Neuronal stem cell (in vitro differentiated cells): ENCODE results near the gene GNG4.

Experiments used
- DNase-seq: peaks from one replicate; pipeline ENCODE4 v3.0.0-alpha.2; 2013; ENCODE audit warnings: low spot score
- H2AFZ ChIP-seq: one replicate; pipeline ENCODE4 v1.6.1; 2013; ENCODE audit warnings: mild to moderate bottlenecking, low read length, inconsistent platforms
- H2AK5ac ChIP-seq: 2 replicates; pipeline ENCODE4 v1.6.1; 2013; ENCODE audit warnings: low read depth, mild to moderate bottlenecking, inconsistent platforms, low read length, moderate library complexity, mixed read lengths
- H2BK120ac ChIP-seq: 2 replicates; pipeline ENCODE4 v1.6.1; 2013; ENCODE audit warnings: low read depth, mild to moderate bottlenecking, inconsistent platforms, low read length, moderate library complexity, mixed read lengths
- H2BK12ac ChIP-seq: one replicate; pipeline ENCODE4 v1.6.1; 2013; ENCODE audit warnings: low read length, inconsistent platforms
- H2BK15ac ChIP-seq: 2 replicates; pipeline ENCODE4 v1.6.1; 2013; ENCODE audit warnings: mild to moderate bottlenecking, low read length, inconsistent platforms, mixed read lengths
- H2BK5ac ChIP-seq: one replicate; pipeline ENCODE4 v1.6.1; 2013; ENCODE audit warnings: inconsistent platforms, mild to moderate bottlenecking, low read length, moderate library complexity
- H3K14ac ChIP-seq: one replicate; pipeline ENCODE4 v1.6.1; 2013; ENCODE audit warnings: low read length, inconsistent platforms
- H3K18ac ChIP-seq: 2 replicates; pipeline ENCODE4 v1.6.1; 2013; ENCODE audit warnings: low read length, inconsistent platforms
- H3K23ac ChIP-seq: 2 replicates; pipeline ENCODE4 v1.6.1; 2013; ENCODE audit warnings: low read depth, mild to moderate bottlenecking, mixed read lengths, low read length, inconsistent platforms; ENCODE audit not compliant: poor library complexity
- H3K27ac ChIP-seq: replicated peaks from 3 replicates; pipeline ENCODE4 v1.5.1; 2013; ENCODE audit warnings: low read length, inconsistent platforms
- H3K27me3 ChIP-seq, 3 experiments: 2 replicates each; pipeline ENCODE4 v1.6.1; 2013; ENCODE audit warnings: low read length in 3 of 3, mild to moderate bottlenecking in 2 of 3, inconsistent platforms in 1 of 3, low read depth in 1 of 3, mixed read lengths in 1 of 3, moderate library complexity in 1 of 3; ENCODE audit not compliant: control insufficient read depth in 3 of 3, insufficient read depth in 3 of 3
- H3K36me3 ChIP-seq, 2 donors: replicated peaks in 1 of 2; 2 replicates each; pipeline ENCODE4 v1.6.1; 2013; ENCODE audit warnings: low read length in 2 of 2; ENCODE audit not compliant: control insufficient read depth in 2 of 2, insufficient read depth in 2 of 2
- H3K4ac ChIP-seq: 2 replicates; pipeline ENCODE4 v1.6.1; 2013; ENCODE audit warnings: inconsistent platforms, mild to moderate bottlenecking, low read length, moderate library complexity
- H3K4me1 ChIP-seq, 2 donors: 1 replicate in 1 of 2; 2 replicates in 1 of 2; pipeline ENCODE4 v1.6.1; 2013; ENCODE audit warnings: low read length in 2 of 2, low read depth in 1 of 2; ENCODE audit not compliant: control insufficient read depth in 2 of 2, insufficient read depth in 1 of 2
- H3K4me2 ChIP-seq: one replicate; pipeline ENCODE4 v1.6.1; 2013; ENCODE audit warnings: mild to moderate bottlenecking, low read length, inconsistent platforms; ENCODE audit not compliant: insufficient read depth, poor library complexity, severe bottlenecking
- H3K4me3 ChIP-seq, 2 donors: 2 replicates each; pipeline ENCODE4 v1.5.1; 2013; ENCODE audit warnings: low read length in 2 of 2, mild to moderate bottlenecking in 2 of 2, inconsistent platforms in 1 of 2, moderate library complexity in 1 of 2
- H3K79me1 ChIP-seq: one replicate; pipeline ENCODE4 v1.6.1; 2013; ENCODE audit warnings: low read depth, mild to moderate bottlenecking, inconsistent platforms, low read length, moderate library complexity
- H3K9ac ChIP-seq: one replicate; pipeline ENCODE4 v1.6.1; 2013; ENCODE audit warnings: mild to moderate bottlenecking, low read depth, low read length, inconsistent platforms; ENCODE audit not compliant: poor library complexity
- H3K9me3 ChIP-seq, 2 donors: replicated peaks in 1 of 2; 2 replicates each; pipeline versions ENCODE3 to v1.6.1; 2013; ENCODE audit warnings: low read length in 2 of 2, mild to moderate bottlenecking in 2 of 2, inconsistent platforms in 1 of 2, low read depth in 1 of 2, mixed read lengths in 1 of 2, moderate library complexity in 1 of 2; ENCODE audit not compliant: control insufficient read depth in 2 of 2, insufficient read depth in 1 of 2
- H4K8ac ChIP-seq: one replicate; pipeline ENCODE4 v1.6.1; 2013; ENCODE audit warnings: low read depth, mild to moderate bottlenecking, inconsistent platforms, low read length, moderate library complexity
- H4K91ac ChIP-seq: one replicate; pipeline ENCODE4 v1.6.1; 2013; ENCODE audit warnings: low read length, low read depth, mild to moderate bottlenecking, inconsistent platforms; ENCODE audit not compliant: poor library complexity
- WGBS, 2 donors: extraction: QIAGEN DNeasy Blood & Tissue Kit; methylation state at CpG; one replicate each; pipeline ENCODE4 v1.1.7; 2013; ENCODE audit warnings: missing lambda C conversion rate in 2 of 2, mixed read lengths in 1 of 2; ENCODE audit not compliant: insufficient read length in 2 of 2, insufficient replicate concordance in 1 of 2; ENCODE audit errors: extremely low coverage in 2 of 2; 5-methylcytosine and 5-hydroxymethylcytosine counted together

The GNG4 gene

GRCh38 chr1:235571482-235571881 lies 78.1 kb downstream of the GNG4 start:
- DNase-seq = no peak
- Histone ChIP-seq H3K4me2 (no peak overlapping the region), H3K23ac (no peak overlapping the region)

GRCh38 chr1:235567812-235568503 lies 81.6 kb downstream of the GNG4 start:
- H3K4ac ChIP-seq = no peak overlapping the region
- no peak overlapping the region for H3K23ac ChIP-seq
- no peak overlapping the region for H3K9ac ChIP-seq
- H3K4me1 ChIP-seq = peaks cover 1 to 2% of the 10 kb centered on the region in 2 donors
- H3K18ac ChIP-seq = peak overlapping the region; percentile 40
- no peak overlapping the region for H2BK5ac ChIP-seq
- no peak overlapping the region for H3K4me2 ChIP-seq
- H3K27me3 ChIP-seq = no peaks in the 10 kb centered on the region
- H4K91ac ChIP-seq = no peak overlapping the region
- no peak overlapping the region for H2BK12ac ChIP-seq
- DNase-seq = no peak
- no peak overlapping the region for H3K4me3 ChIP-seq
- H2AK5ac ChIP-seq = no peak overlapping the region
- H2AFZ ChIP-seq = no peak overlapping the region
- WGBS, 2 donors = no CpG with 5 or more reads among the region's 7 CpGs
- H3K36me3 ChIP-seq = peaks cover 0 to 51% of the 10 kb centered on the region in 2 donors
- H4K8ac ChIP-seq = no peak overlapping the region
- no peaks in the 10 kb centered on the region for H3K79me1 ChIP-seq
- no peak overlapping the region for H2BK120ac ChIP-seq
- H2BK15ac ChIP-seq = no peak overlapping the region
- H3K27ac ChIP-seq = no peak overlapping the region
- no peak overlapping the region for H3K14ac ChIP-seq
- H3K9me3 ChIP-seq = peaks cover 0 to 2% of the 10 kb centered on the region in 2 donors

More at GRCh38 chr1:235571482-235571881, 78.1 kb downstream of the GNG4 start:
- Histone ChIP-seq H3K9me3 (no peaks in the 10 kb centered on the region), H3K36me3 (peaks cover 0 to 30% of the 10 kb centered on the region in 2 donors), H3K18ac (no peak overlapping the region), H3K4ac (no peak overlapping the region), H2AK5ac (no peak overlapping the region), H2BK120ac (no peak overlapping the region), H3K79me1 (no peaks in the 10 kb centered on the region), H4K91ac (no peak overlapping the region), H3K14ac (no peak overlapping the region), H2BK5ac (no peak overlapping the region), H3K9ac (no peak overlapping the region), H3K4me1 (no peaks in the 10 kb centered on the region), H3K27ac (no peak overlapping the region), H3K4me3 (no peak overlapping the region), H4K8ac (no peak overlapping the region), H2AFZ (no peak overlapping the region), H2BK12ac (no peak overlapping the region), H3K27me3 (no peaks in the 10 kb centered on the region), H2BK15ac (no peak overlapping the region)
- WGBS, 2 donors = no CpG with 5 or more reads among the region's 3 CpGs

- Histone ChIP-seq H3K4ac (no peak overlapping the region), H2AK5ac (no peak overlapping the region), H4K91ac (no peak overlapping the region), H3K27ac (no peak overlapping the region), H3K27me3 (no peaks in the 10 kb centered on the region), H4K8ac (no peak overlapping the region), H2BK12ac (no peak overlapping the region), H3K18ac (no peak overlapping the region), H3K23ac (no peak overlapping the region), H3K9me3 (peaks cover 0 to 2% of the 10 kb centered on the region in 2 donors), H3K79me1 (no peaks in the 10 kb centered on the region), H3K4me3 (no peak overlapping the region), H3K14ac (no peak overlapping the region), H3K9ac (no peak overlapping the region), H3K36me3 (peaks cover 0 to 47% of the 10 kb centered on the region in 2 donors), H2BK120ac (no peak overlapping the region), H3K4me1 (peaks cover 1 to 2% of the 10 kb centered on the region in 2 donors), H3K4me2 (no peak overlapping the region), H2BK5ac (no peak overlapping the region), H2AFZ (no peak overlapping the region), H2BK15ac (no peak overlapping the region)
- DNase-seq = peak; percentile 9
- no CpG with 5 or more reads among the region's 8 CpGs for WGBS, 2 donors
Observed at GRCh38 chr1:235566084-235566483, 83.5 kb downstream of the GNG4 start.

- Histone ChIP-seq H2AFZ (no peak overlapping the region), H2BK5ac (no peak overlapping the region), H2BK120ac (no peak overlapping the region), H3K23ac (no peak overlapping the region), H2BK12ac (no peak overlapping the region), H3K4me1 (peaks cover 1 to 2% of the 10 kb centered on the region in 2 donors), H3K18ac (no peak overlapping the region), H3K27me3 (no peaks in the 10 kb centered on the region), H2AK5ac (no peak overlapping the region), H4K8ac (no peak overlapping the region), H3K79me1 (no peaks in the 10 kb centered on the region), H3K4me2 (no peak overlapping the region), H3K14ac (no peak overlapping the region), H3K4me3 (no peak overlapping the region), H2BK15ac (no peak overlapping the region), H3K4ac (no peak overlapping the region), H4K91ac (no peak overlapping the region), H3K27ac (no peak overlapping the region), H3K9ac (no peak overlapping the region), H3K9me3 (peaks cover 0 to 2% of the 10 kb centered on the region in 2 donors), H3K36me3 (peaks cover 0 to 45% of the 10 kb centered on the region in 2 donors)
- WGBS, 2 donors = no CpG with 5 or more reads among the region's 1 CpG
- DNase-seq = no peak
Observed at GRCh38 chr1:235563513-235564061, 86.0 kb downstream of the GNG4 start.
